Urinary bladder (tissue), 4 donors: ENCODE results near the gene MRPS18B. TPM values are rescaled to one million over a fixed set of nuclear protein-coding genes. Genes with fewer than 3 reads are reported as not detected.

Experiments used
- DNase-seq: peaks from one replicate; pipeline ENCODE4 v3.0.0-alpha.2; 2015; ENCODE audit errors: extremely low spot score
- H3K27ac ChIP-seq: one replicate; pipeline ENCODE4 v1.5.1; 2013; ENCODE audit warnings: low read depth, mild to moderate bottlenecking, moderate library complexity
- H3K36me3 ChIP-seq: one replicate; pipeline ENCODE4 v1.6.1; 2013; ENCODE audit warnings: mild to moderate bottlenecking, moderate library complexity; ENCODE audit not compliant: insufficient read depth
- H3K4me1 ChIP-seq: one replicate; pipeline ENCODE4 v1.6.1; 2013; ENCODE audit warnings: mild to moderate bottlenecking, moderate library complexity; ENCODE audit not compliant: insufficient read depth
- H3K4me3 ChIP-seq: one replicate; pipeline ENCODE4 v1.5.1; 2013; ENCODE audit warnings: low read depth, low read length
- WGBS: extraction: QIAGEN DNeasy Blood & Tissue Kit; methylation state at CpG from one replicate; pipeline ENCODE4 v1.1.7; 2013; 5-methylcytosine and 5-hydroxymethylcytosine counted together
- polyA plus RNA-seq: library from polyadenylated mRNA; stranded (reverse); fragments of 200-250 nt; gene quantifications from one replicate; pipeline ENCODE4 v1.2.3, GENCODE V29; 2013
- total RNA-seq: library from RNA; depleted of rRNA; stranded (reverse); fragments of >200 nt; gene quantifications from one replicate; pipeline ENCODE4 v1.2.3, GENCODE V29; 2014
- donor health status: healthy with polysubstance abuse.
- donor health status: healthy.

Gene MRPS18B
- total and polyA plus RNA-seq, 2 donors: 58.6 to 64.7 TPM

GRCh38 chr6:30613251-30614043, 4.2 kb upstream of the MRPS18B start:
- Histone ChIP-seq H3K36me3 (peaks cover 4% of the 10 kb centered on the region), H3K27ac (peak overlapping the region; percentile 29), H3K4me1 (no peaks in the 10 kb centered on the region), H3K4me3 (no peak overlapping the region)
- DNase-seq: no peak

- H3K4me1 ChIP-seq: no peaks in the 10 kb centered on the region
- 18% methylated on average over 8 of the region's 8 CpGs for whole genome bisulfite sequencing
- peak overlapping the region; percentile 30 for H3K4me3 ChIP-seq
- H3K27ac ChIP-seq: peak overlapping the region; percentile 78
- no peak for DNase-seq
- H3K36me3 ChIP-seq: peaks cover 2% of the 10 kb centered on the region
Measured at GRCh38 chr6:30614044-30614842, 3.4 kb upstream of the MRPS18B start.

- peak; percentile 98 for DNase-seq
- Histone ChIP-seq H3K4me1 (no peaks in the 10 kb centered on the region), H3K36me3 (peaks cover 2% of the 10 kb centered on the region), H3K4me3 (peak overlapping the region; percentile 89), H3K27ac (peak overlapping the region; percentile 100)
- 0% methylated on average over 6 of the region's 6 CpGs for WGBS
Measured at GRCh38 chr6:30614843-30615218, 2.8 kb upstream of the MRPS18B start.

GRCh38 chr6:30615219-30615957, 2.3 kb upstream of the MRPS18B start:
- Histone ChIP-seq H3K36me3 (peaks cover 2% of the 10 kb centered on the region), H3K4me3 (peak overlapping the region; percentile 89), H3K4me1 (no peaks in the 10 kb centered on the region), H3K27ac (peak overlapping the region; percentile 100)
- under 1% methylated on average over 10 of the region's 10 CpGs for WGBS
- DNase-seq: peak; percentile 83

GRCh38 chr6:30615958-30616810, 1.5 kb upstream of the MRPS18B start:
- Histone ChIP-seq H3K36me3 (peaks cover 2% of the 10 kb centered on the region), H3K4me3 (peak overlapping the region; percentile 89), H3K27ac (peak overlapping the region; percentile 100), H3K4me1 (no peaks in the 10 kb centered on the region)
- WGBS: under 1% methylated on average over 10 of the region's 10 CpGs
- DNase-seq: no peak

GRCh38 chr6:30616811-30617564, 652 bp upstream of the MRPS18B start, which contains the start of gene PPP1R10:
Gene PPP1R10 (minus strand): TSS chr6:30617243. CDS start chr6:30609944, 7,299 bp downstream.
- H3K4me3 ChIP-seq: peak within 1 kb of the TSS; percentile 89
- peak; percentile 100 for DNase-seq
- H3K4me1 ChIP-seq: no peaks in the 10 kb centered on the region
- peaks cover 2% of the 10 kb centered on the region for H3K36me3 ChIP-seq
- peak within 1 kb of the TSS; percentile 100 for H3K27ac ChIP-seq
- WGBS: under 1% methylated on average over 40 of the region's 40 CpGs

GRCh38 chr6:30618270-30618797, 694 bp downstream of the MRPS18B start:
- Histone ChIP-seq H3K4me3 (peak overlapping the region; percentile 48), H3K27ac (peak overlapping the region; percentile 64), H3K4me1 (no peaks in the 10 kb centered on the region), H3K36me3 (peaks cover 2% of the 10 kb centered on the region)
- 14% methylated on average over 8 of the region's 8 CpGs for WGBS
- DNase-seq: no peak

GRCh38 chr6:30619561-30619960, 1.9 kb downstream of the MRPS18B start:
- no peak for DNase-seq

GRCh38 chr6:30625511-30625910, 7.9 kb downstream of the MRPS18B start:
- no peaks in the 10 kb centered on the region for H3K36me3 ChIP-seq

More at GRCh38 chr6:30619561-30619960, 1.9 kb downstream of the MRPS18B start:
- Histone ChIP-seq H3K4me1 (no peaks in the 10 kb centered on the region), H3K27ac (no peak overlapping the region), H3K36me3 (peaks cover 2% of the 10 kb centered on the region), H3K4me3 (no peak overlapping the region)
- WGBS: 96% methylated on average over 11 of the region's 11 CpGs

GRCh38 chr6:30626484-30627366, 9.1 kb downstream of the MRPS18B start, which contains the start of gene ATAT1:
Gene ATAT1 (plus strand): TSS chr6:30626874.
- Histone ChIP-seq H3K27ac (peak within 1 kb of the TSS; percentile 79), H3K4me1 (no peaks in the 10 kb centered on the region), H3K4me3 (peak within 1 kb of the TSS; percentile 46), H3K36me3 (no peaks in the 10 kb centered on the region)
- DNase-seq: peak; percentile 75
- WGBS: 2% methylated on average over 36 of the region's 36 CpGs

More at GRCh38 chr6:30625511-30625910, 7.9 kb downstream of the MRPS18B start:
- no peak overlapping the region for H3K27ac ChIP-seq
- no peak for DNase-seq
- H3K4me3 ChIP-seq: no peak overlapping the region
- no peaks in the 10 kb centered on the region for H3K4me1 ChIP-seq
- 96% methylated on average over 8 of the region's 8 CpGs for WGBS

- Histone ChIP-seq H3K4me3 (no peak overlapping the region), H3K4me1 (no peaks in the 10 kb centered on the region), H3K27ac (no peak overlapping the region), H3K36me3 (no peaks in the 10 kb centered on the region)
- no peak for DNase-seq
- 96% methylated on average over 3 of the region's 3 CpGs for WGBS
Measured at GRCh38 chr6:30635834-30636233, 18.2 kb downstream of the MRPS18B start.
